Measurements from ENCODE around the gene AEBP2.

GRCh38 chr12:19506497-19506896 lies 67.2 kb downstream of the AEBP2 start:
- TF ChIP-seq JUND (IDR thresholded peaks at IDR 0.05; ENCODE audit: low read length) (no peak), POLR2A (IDR thresholded peaks at IDR 0.05; ENCODE audit: control extremely low read depth in 1 of 2, low read depth in 2 of 2, low read length in 2 of 2) (no peak), CTCF (IDR thresholded peaks at IDR 0.05; ENCODE audit: control extremely low read depth in 1 of 3, insufficient read depth in 1 of 3, low read depth in 1 of 3, low read length in 3 of 3) (no peak), SRF (IDR thresholded peaks at IDR 0.05; ENCODE audit: low read depth, low read length) (no peak), EP300 (IDR thresholded peaks at IDR 0.05; ENCODE audit: borderline replicate concordance in 1 of 2, low read depth in 2 of 2, low read length in 2 of 2) (no peak)

Data from H1 (cell line).